ENCODE results near the gene GFPT1. TPM values are rescaled to one million over a fixed set of nuclear protein-coding genes. Genes with fewer than 3 reads are reported as not detected.
A peak's percentile ranks its signal among the peaks of the same experiment; 100 is the strongest.

Gene GFPT1
- polyA plus RNA-seq, 3 donors from 2014 or later = 4.5 to 11.0 (median 5.5) TPM

DNA sequence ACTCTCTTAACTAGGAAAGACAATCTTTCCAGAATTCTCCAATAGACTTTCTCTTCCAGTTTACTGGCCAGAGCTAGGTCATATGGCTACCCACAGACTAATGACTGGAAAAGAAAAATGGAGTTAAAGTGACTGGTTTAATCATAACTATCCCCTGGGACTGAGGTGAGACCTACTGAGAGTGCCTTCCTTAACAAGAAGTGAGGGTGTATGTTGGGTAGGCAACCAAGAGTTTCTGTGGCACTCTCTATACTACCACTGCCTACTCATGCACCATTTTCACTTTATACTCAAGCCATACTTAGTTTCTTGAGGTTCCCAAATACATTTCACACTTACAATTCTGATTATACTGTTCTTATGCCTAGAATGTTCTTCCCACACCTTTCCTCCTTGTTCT is 6.9 kb upstream of the GFPT1 start:
- H3K4me1 Mint-ChIP-seq = no peaks in the 10 kb centered on the region
- H3K36me3 Mint-ChIP-seq = peaks cover 12 to 21% (median 14%) of the 10 kb centered on the region in 3 donors
- no peak for DNase-seq
- no peaks in the 10 kb centered on the region for H3K27me3 Mint-ChIP-seq (ENCODE audit: low read depth in 3 of 3)
- no peaks in the 10 kb centered on the region for H3K9me3 Mint-ChIP-seq
- H3K4me3 Mint-ChIP-seq = no peak overlapping the region
- no peak overlapping the region for H3K27ac Mint-ChIP-seq

DNA sequence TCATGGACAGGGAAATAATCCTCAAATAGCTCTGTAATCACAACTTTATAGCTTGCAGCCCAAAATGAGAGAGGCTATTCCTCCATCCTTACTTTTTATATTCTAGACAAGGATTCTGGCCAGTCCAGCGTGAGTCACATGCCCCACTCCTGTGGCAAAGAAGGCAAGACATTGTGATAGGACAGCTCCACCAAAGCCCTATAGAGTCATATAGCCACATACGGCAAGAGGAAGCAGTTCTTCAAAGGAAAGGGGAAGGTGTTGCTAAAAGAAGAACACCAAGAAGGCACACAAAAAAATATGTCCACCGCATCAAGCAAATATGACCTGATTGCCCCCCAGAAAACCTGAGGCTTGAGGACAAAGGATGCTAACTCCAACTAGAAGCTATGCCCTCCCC is 3.4 kb upstream of the GFPT1 start:
- Mint-ChIP-seq H3K4me3 (no peak overlapping the region), H3K36me3 (peaks cover 6 to 14% (median 9%) of the 10 kb centered on the region in 3 donors), H3K27me3 (ENCODE audit: low read depth in 3 of 3) (no peaks in the 10 kb centered on the region), H3K27ac (no peak overlapping the region), H3K4me1 (peaks cover 20 to 28% of the 10 kb centered on the region in 2 donors), H3K9me3 (no peaks in the 10 kb centered on the region)
- DNase-seq = no peak

DNA sequence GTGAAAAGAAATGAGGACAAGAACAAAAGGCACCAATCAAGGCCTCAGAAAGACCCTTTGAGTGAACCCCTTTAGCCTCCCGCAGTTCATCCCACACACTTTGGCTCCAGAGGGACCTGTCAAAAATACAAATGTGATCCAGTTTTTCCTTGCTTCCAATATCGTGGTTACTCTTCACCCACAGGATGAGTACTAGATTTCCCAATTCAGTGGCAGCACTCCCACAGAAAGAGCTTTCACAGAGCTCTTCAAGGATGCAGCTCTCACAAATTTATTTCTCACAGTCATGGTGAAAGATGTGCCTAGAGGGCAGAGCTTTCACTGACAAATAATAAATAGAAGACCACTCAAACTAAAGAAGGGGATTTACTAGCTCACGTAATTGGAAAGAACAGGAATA is 3.0 kb upstream of the GFPT1 start:
- Mint-ChIP-seq H3K9me3 (no peaks in the 10 kb centered on the region), H3K4me1 (peaks cover 21 to 29% of the 10 kb centered on the region in 2 donors), H3K27me3 (ENCODE audit: low read depth in 3 of 3) (no peaks in the 10 kb centered on the region), H3K36me3 (peaks cover 4 to 13% (median 9%) of the 10 kb centered on the region in 3 donors), H3K4me3 (no peak overlapping the region), H3K27ac (no peak overlapping the region)
- no peak for DNase-seq

DNA sequence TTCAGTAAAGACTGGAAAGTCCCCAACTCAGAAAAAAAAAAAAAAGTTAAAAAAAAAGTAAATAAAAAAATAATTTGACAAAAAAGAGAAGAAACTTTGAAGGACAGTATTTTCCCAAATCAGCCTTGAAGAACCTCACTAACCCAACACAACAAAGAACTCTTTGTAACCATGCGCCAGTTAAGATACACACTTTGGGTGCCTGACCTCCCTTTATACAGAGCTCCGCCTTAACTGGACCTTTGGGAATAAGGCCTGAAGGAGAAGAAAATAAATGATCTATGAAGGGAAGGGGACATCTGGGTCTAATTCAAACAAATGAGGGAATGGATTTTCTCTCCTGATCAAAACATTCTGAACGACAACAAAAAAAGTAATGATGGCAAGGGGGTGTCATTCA is 2.2 kb upstream of the GFPT1 start:
- Mint-ChIP-seq H3K27me3 (ENCODE audit: low read depth in 3 of 3) (no peaks in the 10 kb centered on the region), H3K9me3 (no peaks in the 10 kb centered on the region), H3K36me3 (peaks cover 0 to 6% (median 1%) of the 10 kb centered on the region in 3 donors), H3K4me3 (peak overlapping the region in 1 of 5 donors; percentile 33), H3K4me1 (peaks cover 21 to 29% of the 10 kb centered on the region in 2 donors), H3K27ac (no peak overlapping the region)
- no peak for DNase-seq

DNA sequence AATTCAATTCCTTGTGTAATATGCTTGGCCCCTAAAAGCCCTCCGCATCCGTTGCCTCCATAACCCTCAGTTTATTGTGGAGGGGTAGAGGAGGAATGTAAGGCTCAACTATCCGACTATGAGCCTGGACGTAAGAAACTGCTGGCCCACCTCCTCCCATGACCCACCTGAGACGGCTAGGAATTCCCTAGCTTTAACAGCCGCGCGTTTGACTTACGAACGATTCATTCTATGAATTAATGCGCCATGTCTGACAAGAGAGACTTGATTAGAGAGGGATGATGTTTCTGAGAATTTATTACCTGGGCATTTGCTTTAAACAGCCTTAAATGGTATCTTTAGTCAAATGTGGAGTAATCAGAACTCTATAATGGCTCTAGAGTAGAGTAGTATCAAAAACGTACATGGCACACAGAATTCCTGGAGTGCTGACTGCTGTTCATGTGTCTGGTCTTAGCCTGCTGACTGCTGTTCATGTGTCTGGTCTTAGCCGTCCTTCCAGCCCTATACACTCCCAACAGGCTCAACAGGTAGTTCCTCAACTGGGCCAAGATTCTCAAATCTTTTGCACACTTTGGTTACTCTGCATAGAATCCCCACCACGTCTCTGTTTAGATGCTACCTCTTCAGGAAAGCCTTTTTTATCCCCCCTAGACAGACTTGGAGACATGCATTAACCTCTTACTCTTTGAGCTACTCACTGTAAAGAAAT is 899 bp upstream of the GFPT1 start:
- H3K4me1 Mint-ChIP-seq = peaks cover 24 to 38% of the 10 kb centered on the region in 2 donors
- no peaks in the 10 kb centered on the region for H3K27me3 Mint-ChIP-seq (ENCODE audit: low read depth in 3 of 3)
- peak overlapping the region; percentile 85 to 96 (median 92) for H3K27ac Mint-ChIP-seq
- no peak for DNase-seq
- H3K36me3 Mint-ChIP-seq = no peaks in the 10 kb centered on the region
- no peaks in the 10 kb centered on the region for H3K9me3 Mint-ChIP-seq
- H3K4me3 Mint-ChIP-seq = peak overlapping the region; percentile 87 to 94 (median 91)

DNA sequence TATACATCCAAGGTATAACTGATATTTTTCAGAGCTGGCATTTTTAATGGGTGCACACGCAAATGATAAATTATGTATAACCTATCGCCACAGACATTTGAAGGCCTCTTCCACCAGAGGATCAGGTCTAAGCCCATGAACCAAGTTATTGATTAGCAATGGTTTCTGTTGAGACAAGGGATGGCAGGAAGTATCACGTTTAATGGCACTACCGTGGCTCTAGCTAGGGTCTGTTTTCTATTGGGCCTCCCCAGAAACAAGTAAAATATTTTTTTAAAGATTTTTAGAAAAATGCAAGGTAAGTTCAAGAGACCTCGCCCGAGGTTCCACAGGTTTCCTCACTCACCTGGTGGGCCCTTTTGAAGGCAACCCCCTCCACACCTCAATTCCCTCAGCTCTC is 667 bp downstream of the GFPT1 start:
- peaks cover 31 to 50% of the 10 kb centered on the region in 2 donors for H3K4me1 Mint-ChIP-seq
- H3K27me3 Mint-ChIP-seq (ENCODE audit: low read depth in 3 of 3) = no peaks in the 10 kb centered on the region
- peak overlapping the region; percentile 68 to 89 (median 87) for H3K27ac Mint-ChIP-seq
- DNase-seq = no peak
- peak overlapping the region; percentile 80 to 92 (median 91) for H3K4me3 Mint-ChIP-seq
- peaks cover 0 to 4% (median 0%) of the 10 kb centered on the region in 3 donors for H3K36me3 Mint-ChIP-seq
- H3K9me3 Mint-ChIP-seq = no peaks in the 10 kb centered on the region

DNA sequence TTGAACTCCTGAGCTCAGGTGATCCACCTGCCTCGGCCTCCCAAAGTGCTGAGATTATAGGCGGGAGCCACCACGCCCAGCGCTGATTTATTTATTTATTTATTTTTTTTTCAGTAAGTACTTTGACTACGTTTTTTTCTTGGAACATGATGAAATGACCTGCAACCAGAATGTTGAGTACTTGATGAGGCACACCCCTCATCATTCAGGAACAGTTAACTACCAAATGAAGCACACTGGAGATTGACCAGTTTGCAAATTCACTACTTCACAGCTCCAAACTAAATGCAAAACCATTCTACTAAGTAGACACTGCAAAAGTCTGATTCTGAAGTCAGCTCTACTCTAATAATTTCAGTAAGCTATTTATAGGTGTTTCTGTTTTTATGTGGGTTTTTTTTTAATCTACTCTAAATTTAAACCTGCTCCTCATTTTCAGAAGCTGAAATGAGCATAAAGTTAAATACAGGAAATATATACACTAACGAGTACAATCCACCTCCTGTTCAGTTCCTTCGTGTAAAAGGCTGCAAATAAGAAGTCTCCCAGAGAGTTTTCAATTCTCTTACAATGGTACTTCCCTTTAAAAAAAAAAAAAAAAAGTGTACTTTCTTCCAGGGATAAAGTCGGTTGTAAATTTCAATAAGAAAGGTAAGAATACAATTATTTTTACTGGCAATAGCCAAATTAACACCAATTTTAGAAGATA is 1.4 kb downstream of the GFPT1 start:
- H3K4me3 Mint-ChIP-seq = peak overlapping the region; percentile 80 to 92 (median 91)
- H3K36me3 Mint-ChIP-seq = peaks cover 0 to 4% (median 0%) of the 10 kb centered on the region in 3 donors
- no peaks in the 10 kb centered on the region for H3K9me3 Mint-ChIP-seq
- H3K4me1 Mint-ChIP-seq = peaks cover 34 to 57% of the 10 kb centered on the region in 2 donors
- no peak for DNase-seq
- no peaks in the 10 kb centered on the region for H3K27me3 Mint-ChIP-seq (ENCODE audit: low read depth in 3 of 3)
- H3K27ac Mint-ChIP-seq = peak overlapping the region; percentile 68 to 89 (median 86)

DNA sequence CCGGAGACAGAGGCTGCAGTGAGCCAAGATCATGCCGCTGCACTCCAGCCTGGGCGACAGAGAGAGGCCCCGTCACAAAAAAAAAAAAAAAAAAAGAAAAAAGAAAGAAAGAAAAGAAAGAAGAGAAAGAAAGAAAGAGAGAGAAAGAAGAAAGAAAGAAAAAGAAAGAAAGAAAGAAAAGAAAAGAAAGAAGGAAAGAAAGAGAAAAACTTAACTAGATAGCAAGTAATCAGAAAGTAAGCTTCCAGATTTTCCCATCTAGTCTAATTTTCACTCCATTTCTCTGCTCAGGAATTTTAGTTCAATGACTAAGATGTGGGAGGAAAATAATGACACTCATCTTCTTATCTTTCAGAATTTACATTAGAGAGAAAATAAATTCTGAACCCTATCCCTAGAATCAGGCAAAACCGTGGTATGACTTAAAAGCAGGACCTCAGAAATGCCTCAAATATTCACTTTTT is 2.4 kb downstream of the GFPT1 start:
- H3K4me3 Mint-ChIP-seq = no peak overlapping the region
- peaks cover 36 to 60% of the 10 kb centered on the region in 2 donors for H3K4me1 Mint-ChIP-seq
- no peak overlapping the region for H3K27ac Mint-ChIP-seq
- no peaks in the 10 kb centered on the region for H3K9me3 Mint-ChIP-seq
- DNase-seq = no peak
- no peaks in the 10 kb centered on the region for H3K27me3 Mint-ChIP-seq (ENCODE audit: low read depth in 3 of 3)
- peaks cover 0 to 4% (median 0%) of the 10 kb centered on the region in 3 donors for H3K36me3 Mint-ChIP-seq

DNA sequence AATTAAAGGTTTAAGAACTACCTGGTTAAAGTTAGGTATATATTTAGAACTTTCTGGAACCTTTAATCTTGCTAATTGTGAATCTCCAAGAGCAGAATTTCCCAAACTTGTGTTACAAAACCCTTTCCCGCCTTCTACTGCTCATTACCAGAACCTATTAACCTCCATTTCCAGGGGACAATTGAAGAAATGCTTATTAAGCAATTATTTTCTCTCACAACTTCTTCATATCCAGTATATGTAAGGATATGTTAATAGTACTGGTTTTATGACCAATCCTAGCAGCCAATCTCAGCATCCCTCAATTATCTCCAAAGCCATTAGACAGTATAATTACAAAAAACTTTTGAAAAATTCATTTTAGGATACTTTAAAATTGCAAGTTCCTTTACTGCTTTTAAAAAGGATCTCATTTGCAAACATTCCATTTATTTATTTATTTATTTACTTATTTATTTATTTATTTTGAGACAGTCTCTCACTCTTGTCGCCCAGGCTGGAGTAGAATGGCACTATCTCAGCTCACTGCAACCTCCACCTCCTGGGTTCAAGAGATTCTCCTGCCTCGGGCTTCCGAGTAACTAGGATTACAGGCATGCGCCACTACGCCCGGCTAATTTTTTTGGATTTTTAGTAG is 3.7 kb downstream of the GFPT1 start:
- Mint-ChIP-seq H3K36me3 (peaks cover 0 to 4% (median 0%) of the 10 kb centered on the region in 3 donors), H3K27me3 (ENCODE audit: low read depth in 3 of 3) (no peaks in the 10 kb centered on the region), H3K27ac (no peak overlapping the region), H3K4me3 (no peak overlapping the region), H3K9me3 (no peaks in the 10 kb centered on the region), H3K4me1 (peaks cover 36 to 60% of the 10 kb centered on the region in 2 donors)
- DNase-seq = no peak

DNA sequence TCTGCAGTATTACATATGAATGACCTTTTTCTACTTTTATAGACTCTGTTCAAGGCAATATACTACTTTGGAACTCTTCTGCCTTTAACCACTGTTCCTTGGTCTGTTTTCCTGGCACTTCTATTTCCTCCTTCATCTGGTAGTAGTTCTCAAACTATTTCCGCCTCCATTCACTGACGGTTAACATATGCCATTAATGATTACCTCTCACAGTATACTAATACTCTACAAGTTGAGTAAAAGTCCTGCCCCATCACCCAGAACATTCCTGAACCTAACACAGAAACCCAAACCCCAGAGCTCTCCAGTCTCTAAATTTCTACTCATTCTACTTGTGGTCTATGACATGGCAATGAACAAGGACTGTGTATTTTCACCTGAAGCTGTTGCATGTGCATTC is 4.5 kb downstream of the GFPT1 start:
- Mint-ChIP-seq H3K36me3 (peaks cover 0 to 4% (median 0%) of the 10 kb centered on the region in 3 donors), H3K27ac (peak overlapping the region in 3 of 6 donors; percentile 6 to 44 (median 7)), H3K9me3 (no peaks in the 10 kb centered on the region), H3K4me1 (peaks cover 30 to 55% of the 10 kb centered on the region in 2 donors), H3K27me3 (ENCODE audit: low read depth in 3 of 3) (no peaks in the 10 kb centered on the region), H3K4me3 (no peak overlapping the region)
- DNase-seq = no peak

DNA sequence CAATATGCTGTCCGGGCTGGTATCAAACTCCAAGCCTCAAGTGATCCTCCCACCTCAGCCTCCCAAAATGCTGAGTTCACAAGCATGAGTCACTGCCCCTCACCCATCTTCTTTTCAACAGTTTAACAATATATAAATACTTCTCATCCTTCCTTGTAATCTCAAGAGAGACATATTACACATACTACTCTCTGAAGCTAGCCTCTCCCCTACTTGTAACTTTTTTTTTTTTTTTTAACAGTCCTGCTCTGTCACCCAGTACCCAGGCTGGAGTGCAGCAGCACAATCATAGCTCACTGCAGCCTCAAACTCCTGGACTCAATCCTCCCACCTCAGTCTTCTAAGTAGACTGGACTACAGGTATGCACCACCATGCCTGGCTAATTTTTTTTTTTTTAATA is 5.7 kb downstream of the GFPT1 start:
- Mint-ChIP-seq H3K9me3 (no peaks in the 10 kb centered on the region), H3K4me1 (peaks cover 26 to 46% of the 10 kb centered on the region in 2 donors), H3K36me3 (peaks cover 0 to 4% (median 0%) of the 10 kb centered on the region in 3 donors), H3K27ac (peak overlapping the region in 3 of 6 donors; percentile 25 to 32 (median 32)), H3K27me3 (ENCODE audit: low read depth in 3 of 3) (no peaks in the 10 kb centered on the region), H3K4me3 (no peak overlapping the region)
- no peak for DNase-seq

DNA sequence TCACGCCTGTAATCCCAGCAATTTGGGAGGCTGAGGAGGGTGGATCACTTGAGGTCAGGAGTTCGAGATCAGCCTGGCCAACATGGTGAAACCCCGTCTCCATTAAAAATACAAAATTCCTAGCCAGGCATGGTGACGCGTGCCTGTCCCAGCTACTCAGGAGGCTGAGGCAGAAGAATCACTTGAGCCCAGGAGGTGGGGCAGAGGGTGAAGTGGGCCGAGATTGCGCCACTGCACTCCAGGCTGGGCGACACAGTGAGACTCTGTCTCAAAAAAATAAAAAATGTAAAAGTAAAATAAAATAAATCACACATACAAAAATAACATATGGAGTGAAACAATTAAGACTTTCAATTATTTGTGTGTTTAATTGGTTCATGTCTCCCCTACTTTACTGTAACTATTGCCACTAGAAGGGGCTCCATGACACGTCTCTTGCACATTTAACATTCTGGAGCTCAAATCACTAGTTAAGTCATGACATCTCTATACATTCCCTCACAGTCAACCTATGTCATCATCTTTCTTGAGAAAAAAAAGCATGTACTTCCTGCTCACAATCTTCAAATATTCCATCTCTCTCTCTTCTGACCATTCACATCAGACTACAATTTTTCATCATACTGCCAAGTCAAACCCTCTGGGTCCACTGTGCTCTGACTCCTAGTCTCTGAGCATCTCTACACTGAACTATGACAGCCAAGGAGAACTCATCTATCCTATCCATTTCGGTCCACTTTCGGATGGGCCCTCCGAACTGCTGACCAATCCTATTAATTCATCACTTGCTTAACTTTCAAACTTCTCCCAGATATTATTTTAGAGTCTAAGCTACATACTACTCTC is 6.7 kb downstream of the GFPT1 start:
- Mint-ChIP-seq H3K27me3 (ENCODE audit: low read depth in 3 of 3) (no peaks in the 10 kb centered on the region), H3K4me1 (peaks cover 21 to 44% of the 10 kb centered on the region in 2 donors), H3K9me3 (no peaks in the 10 kb centered on the region), H3K36me3 (peaks cover 0 to 4% (median 0%) of the 10 kb centered on the region in 3 donors), H3K27ac (peak overlapping the region in 3 of 6 donors; percentile 4 to 54 (median 36)), H3K4me3 (no peak overlapping the region)
- DNase-seq = no peak

DNA sequence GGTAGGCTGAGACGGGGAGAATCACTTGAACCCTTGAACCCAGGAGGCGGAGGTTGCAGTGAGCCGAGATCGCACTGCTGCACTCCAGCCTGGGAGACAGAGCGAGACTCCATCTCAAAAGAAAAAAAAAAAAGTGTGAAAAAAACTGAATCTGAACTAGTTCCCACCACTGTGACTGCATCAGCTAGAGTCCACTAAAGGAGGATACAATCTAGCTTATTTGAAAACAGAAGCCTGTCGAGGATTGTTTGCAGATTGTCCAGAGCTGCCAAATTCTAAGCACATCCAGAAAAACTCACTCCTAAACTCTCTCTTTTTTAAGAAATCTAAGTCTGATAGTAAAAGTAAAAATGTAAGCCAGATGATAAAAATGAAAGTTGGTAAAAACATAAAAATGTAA is 10.6 kb downstream of the GFPT1 start:
- no peak for DNase-seq
- Mint-ChIP-seq H3K27ac (peak overlapping the region in 3 of 6 donors; percentile 35 to 67 (median 57)), H3K9me3 (no peaks in the 10 kb centered on the region), H3K36me3 (peaks cover 0 to 5% (median 4%) of the 10 kb centered on the region in 3 donors), H3K4me1 (peaks cover 13 to 31% of the 10 kb centered on the region in 2 donors), H3K4me3 (no peak overlapping the region), H3K27me3 (ENCODE audit: low read depth in 3 of 3) (no peaks in the 10 kb centered on the region)
